HepG2 (cell line): ENCODE measurements around the gene GALNT12. TPM values are rescaled to one million over a fixed set of nuclear protein-coding genes. Genes with fewer than 3 reads are reported as not detected.

ENCODE experiments used
- ATAC-seq: fragments of 200-7000 bp; cut with Tn5 transposase; 3 replicates; pipeline ENCODE4 v1.9.1; 2020; ENCODE audit warnings: mild to moderate bottlenecking, moderate library complexity
- BruUV-seq: library from RNA; stranded (reverse); fragments of 400-500 nt; replicated peaks from 2 replicates; lab custom pipeline; 2021; lab: Mats Ljungman, UMichigan
- CTCF ChIA-PET: fragments of 300-600 bp; formaldehyde crosslinking; extraction: SDS; loops from one replicate; lab custom pipeline; 2021; ENCODE audit warnings: low total read pairs, inconsistent platforms, low intra/inter-chr PET ratio; lab: Yijun Ruan, JAX
- POLR2A ChIA-PET: fragments of 350-600 bp; sonication (Branson Sonifier 250); formaldehyde crosslinking; loops from one replicate; lab custom pipeline; 2020; ENCODE audit warnings: antibody characterized with exemption, inconsistent platforms; lab: Yijun Ruan, JAX
- DNase-seq: peaks from one replicate; pipeline ENCODE4 v3.0.0-alpha.2; 2015; ENCODE audit warnings: low spot score
- FAIRE-seq: peaks from 3 replicates; lab custom pipeline; 2011; peaks lifted over from hg19 to GRCh38; lab: Jason Lieb, UNC
- H2AFZ ChIP-seq: one replicate; pipeline ENCODE4 v1.6.1; 2011; ENCODE audit warnings: low read length, inconsistent platforms
- H3K27ac ChIP-seq: fragments of 300-600 bp; 3 replicates; pipeline ENCODE4 v1.8.0; 2011; ENCODE audit warnings: mixed run types, mild to moderate bottlenecking, mixed read lengths, low read length, inconsistent platforms; ENCODE audit not compliant: insufficient read depth; ENCODE audit errors: extremely low read length
- H3K27me3 ChIP-seq, 2 experiments: fragments of 200-600 bp in 1 of 2; 2 replicates in 1 of 2; 3 replicates in 1 of 2; pipeline versions ENCODE4 v1.6.0 to v1.8.0; 2011; ENCODE audit warnings: low read length in 2 of 2, mild to moderate bottlenecking in 2 of 2, moderate library complexity in 2 of 2, inconsistent platforms in 1 of 2; ENCODE audit not compliant: insufficient read depth in 2 of 2, control insufficient read depth in 1 of 2
- H3K36me3 ChIP-seq, 2 experiments: fragments of 200-600 bp in 1 of 2; replicated peaks in 1 of 2; 2 replicates in 1 of 2; 3 replicates in 1 of 2; pipeline versions ENCODE4 v1.5.1 to v1.8.0; 2011; ENCODE audit warnings: low read length in 2 of 2, inconsistent platforms in 1 of 2; ENCODE audit not compliant: insufficient read depth in 2 of 2, control insufficient read depth in 1 of 2
- H3K4me1 ChIP-seq: 2 replicates; pipeline ENCODE4 v1.5.1; 2012; ENCODE audit warnings: low read length, inconsistent platforms; ENCODE audit not compliant: insufficient read depth
- H3K4me2 ChIP-seq: 2 replicates; pipeline ENCODE4 v1.6.0; 2011; ENCODE audit warnings: low read depth, low read length, inconsistent platforms
- H3K4me3 ChIP-seq, 3 experiments: fragments of 200-600 bp in 1 of 3; sonication (generic), shearing (Covaris generic) in 1 of 3; replicated peaks in 1 of 3; 2 replicates each; pipeline ENCODE4 v1.5.1; 2011 to 2016; ENCODE audit warnings: low read length in 3 of 3, inconsistent platforms in 2 of 3, low read depth in 2 of 3, mild to moderate bottlenecking in 2 of 3, control low read depth in 1 of 3, mixed read lengths in 1 of 3; ENCODE audit not compliant: insufficient read depth in 1 of 3
- H3K79me2 ChIP-seq: one replicate; pipeline ENCODE4 v1.6.1; 2011; ENCODE audit warnings: low read length, inconsistent platforms; ENCODE audit not compliant: insufficient read depth
- H3K9ac ChIP-seq: 2 replicates; pipeline ENCODE4 v1.6.0; 2011; ENCODE audit warnings: mild to moderate bottlenecking, low read depth, low read length, inconsistent platforms; ENCODE audit not compliant: insufficient read depth
- H3K9me3 ChIP-seq: 2 replicates; pipeline ENCODE4 v1.5.1; 2012; ENCODE audit warnings: mild to moderate bottlenecking, low read length
- H4K20me1 ChIP-seq: 2 replicates; pipeline ENCODE4 v1.6.0; 2011; ENCODE audit warnings: inconsistent platforms, mild to moderate bottlenecking, low read length, moderate library complexity; ENCODE audit not compliant: insufficient read depth
- HHEX ChIP-seq: IDR thresholded peaks from 2 replicates; pipeline ENCODE4 v1.6.1; 2016; ENCODE audit warnings: control low read depth
- HMG20A ChIP-seq: IDR thresholded peaks from 2 replicates; pipeline ENCODE4 v1.6.1; 2016; ENCODE audit warnings: borderline replicate concordance
- KDM3A ChIP-seq: IDR thresholded peaks from 2 replicates; pipeline ENCODE4 v1.6.1; 2018; ENCODE audit warnings: low read depth, missing compliant biosample characterization
- RAD21 ChIP-seq: fragments of 450-650 bp; formaldehyde crosslinking; IDR thresholded peaks from 2 replicates; pipeline ENCODE4 v1.5.0; 2020; ENCODE audit warnings: mild to moderate bottlenecking
- RBM39 ChIP-seq: fragments of 200-400 bp; formaldehyde crosslinking; IDR thresholded peaks from one replicate; pipeline ENCODE4 v1.6.1; 2018; ENCODE audit warnings: antibody characterized with exemption, mild to moderate bottlenecking, low read depth, low read length; ENCODE audit not compliant: poor library complexity, severe bottlenecking
- ZFP36 ChIP-seq: fragments of 150-350 bp; IDR thresholded peaks from 2 replicates; pipeline ENCODE4 v1.6.1; 2018; ENCODE audit warnings: borderline replicate concordance, low read length, low read depth; ENCODE audit not compliant: partially characterized antibody
- ZNF235 ChIP-seq: sonication (generic); formaldehyde crosslinking; IDR thresholded peaks from 2 replicates; pipeline ENCODE4 v1.8.1; 2023; ENCODE audit warnings: mild to moderate bottlenecking, missing genetic modification reagents, borderline replicate concordance
- ZNF383 ChIP-seq: sonication (generic); formaldehyde crosslinking; IDR thresholded peaks from 2 replicates; pipeline ENCODE4 v1.4.0; 2020; ENCODE audit warnings: missing genetic modification reagents, mild to moderate bottlenecking, borderline replicate concordance
- ZNF572 ChIP-seq: sonication (generic); formaldehyde crosslinking; IDR thresholded peaks from 2 replicates; pipeline ENCODE4 v1.5.1; 2020; ENCODE audit warnings: mild to moderate bottlenecking, missing genetic modification reagents
- ZNF629 ChIP-seq: sonication (generic); formaldehyde crosslinking; conservative IDR thresholded peaks from 2 replicates; pipeline ENCODE4 v1.5.0; 2020; ENCODE audit warnings: missing genetic modification reagents
- ZNF788 ChIP-seq: sonication (generic); formaldehyde crosslinking; IDR thresholded peaks from 2 replicates; pipeline ENCODE4 v1.5.0; 2020; ENCODE audit warnings: mild to moderate bottlenecking, missing genetic modification reagents, borderline replicate concordance
- ZNF816 ChIP-seq: sonication (generic); formaldehyde crosslinking; IDR thresholded peaks from 2 replicates; pipeline ENCODE4 v1.8.0; 2022; ENCODE audit warnings: missing genetic modification reagents, mild to moderate bottlenecking, borderline replicate concordance
- WGBS: methylation state at CpG from one replicate; pipeline ENCODE4 v1.1.6; 2017; ENCODE audit warnings: low lambda C conversion rate; 5-methylcytosine and 5-hydroxymethylcytosine counted together
- in situ Hi-C: cut with HindIII; loops from 2 replicates; pipeline ENCODE4 v1.10.0; 2017; ENCODE audit warnings: low pct_unique_long_range_greater_than_20kb; ENCODE audit not compliant: extremely low pct_ligation_motif_present
- intact Hi-C: fragments of 100-400 bp; cut with micrococcal nuclease; formaldehyde crosslinking; loops from one replicate; pipeline ENCODE4 v1.10.0; 2022; ENCODE audit not compliant: unreplicated experiment
- polyA plus RNA-seq, 8 experiments: library from polyadenylated mRNA; depleted of rRNA in 3 of 8; stranded (reverse) in 7 of 8; unstranded in 1 of 8; fragments of >200 nt; fragmentation: Illumina TruSeq in 4 of 8; extraction: Trizol in 4 of 8; gene quantifications; 2 replicates each; pipeline versions ENCODE4 v1.2.1 to v1.2.3, GENCODE V29; 2011 to 2016; ENCODE audit warnings: low read depth in 4 of 8, missing spikeins in 1 of 8, mixed read lengths in 1 of 8; ENCODE audit not compliant: insufficient read depth in 1 of 8
- total RNA-seq, 5 experiments: library from RNA; depleted of rRNA; stranded (reverse); fragments of >200 nt; fragmentation: Illumina TruSeq; extraction: Trizol; gene quantifications; 2 replicates each; pipeline ENCODE4 v1.2.3, GENCODE V29; 2016; ENCODE audit warnings: low read depth in 1 of 5
- TF ChIP-seq, protein P1 (sequence below): sonication (generic); formaldehyde crosslinking; IDR thresholded peaks from 2 replicates; pipeline ENCODE4 v1.4.0; 2020; ENCODE audit warnings: missing genetic modification reagents
- TF ChIP-seq, protein P2 (sequence below): sonication (generic); formaldehyde crosslinking; IDR thresholded peaks from 2 replicates; pipeline ENCODE4 v1.4.0; 2020; ENCODE audit warnings: missing genetic modification reagents
- TF ChIP-seq, protein P3 (sequence below): sonication (generic); formaldehyde crosslinking; conservative IDR thresholded peaks from 2 replicates; pipeline ENCODE4 v1.8.1; 2023; ENCODE audit warnings: missing genetic modification reagents

GALNT12 gene
- total and polyA plus RNA-seq, 2 of the 13 experiments (the other 11 are each of a cell fraction or from before 2014, with no cell fraction given), result 0.07 TPM; not detected in 1

DNA sequence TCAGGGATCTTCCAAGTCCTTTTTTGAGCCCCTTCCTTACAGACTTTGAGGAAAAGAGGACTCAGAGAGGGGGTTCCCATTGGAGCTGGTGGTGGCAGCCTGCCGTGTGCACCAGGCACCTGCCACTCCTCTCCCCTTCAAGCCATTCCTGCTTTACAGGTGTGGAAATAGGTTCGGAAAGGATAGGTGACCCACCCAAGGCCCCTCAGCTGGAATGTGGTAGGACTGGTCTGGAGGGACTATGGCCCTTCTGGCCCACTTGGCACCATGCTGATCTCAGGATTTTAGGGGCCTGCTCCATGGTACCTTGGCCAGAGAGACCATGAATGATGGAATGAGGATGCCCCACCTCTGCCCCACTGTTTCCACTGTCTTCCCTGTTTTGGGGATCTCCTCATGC lies 1.4 kb downstream of the GALNT12 start:
- Histone ChIP-seq H3K27me3 (peaks cover 0 to 19% of the 10 kb centered on the region in 2 experiments; a peak in 1 of 5 replicates), H3K79me2 (no peaks in the 10 kb centered on the region), H3K4me2 (no peak overlapping the region), H3K9ac (no peak overlapping the region), H4K20me1 (no peaks in the 10 kb centered on the region), H3K27ac (no peak overlapping the region), H3K9me3 (no peaks in the 10 kb centered on the region), H3K36me3 (no peaks in the 10 kb centered on the region), H3K4me3 (no peak overlapping the region), H3K4me1 (no peaks in the 10 kb centered on the region), H2AFZ (no peak overlapping the region)
- no peak for DNase-seq
- CTCF ChIA-PET, result no interaction called here
- no peak for ATAC-seq
- POLR2A ChIA-PET, result no interaction called here
- no CpG with 5 or more reads among the region's 2 CpGs for WGBS
- TF ChIP-seq ZNF816 (CRISPR knock-in tag) (no peak), ZNF788 (CRISPR knock-in tag) (no peak), HMG20A (CRISPR knock-in tag) (no peak), RAD21 (no peak), RBM39 (no peak), ZNF383 (CRISPR knock-in tag) (no peak), ZFP36 (no peak), ZNF572 (CRISPR knock-in tag) (no peak), ZNF235 (CRISPR knock-in tag) (no peak), ZNF629 (no peak), KDM3A (no peak), HHEX (CRISPR knock-in tag) (no peak)
- TF ChIP-seq, protein P1, sequence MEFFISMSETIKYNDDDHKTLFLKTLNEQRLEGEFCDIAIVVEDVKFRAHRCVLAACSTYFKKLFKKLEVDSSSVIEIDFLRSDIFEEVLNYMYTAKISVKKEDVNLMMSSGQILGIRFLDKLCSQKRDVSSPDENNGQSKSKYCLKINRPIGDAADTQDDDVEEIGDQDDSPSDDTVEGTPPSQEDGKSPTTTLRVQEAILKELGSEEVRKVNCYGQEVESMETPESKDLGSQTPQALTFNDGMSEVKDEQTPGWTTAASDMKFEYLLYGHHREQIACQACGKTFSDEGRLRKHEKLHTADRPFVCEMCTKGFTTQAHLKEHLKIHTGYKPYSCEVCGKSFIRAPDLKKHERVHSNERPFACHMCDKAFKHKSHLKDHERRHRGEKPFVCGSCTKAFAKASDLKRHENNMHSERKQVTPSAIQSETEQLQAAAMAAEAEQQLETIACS (CRISPR knock-in tag), result no peak
- TF ChIP-seq, protein P2, sequence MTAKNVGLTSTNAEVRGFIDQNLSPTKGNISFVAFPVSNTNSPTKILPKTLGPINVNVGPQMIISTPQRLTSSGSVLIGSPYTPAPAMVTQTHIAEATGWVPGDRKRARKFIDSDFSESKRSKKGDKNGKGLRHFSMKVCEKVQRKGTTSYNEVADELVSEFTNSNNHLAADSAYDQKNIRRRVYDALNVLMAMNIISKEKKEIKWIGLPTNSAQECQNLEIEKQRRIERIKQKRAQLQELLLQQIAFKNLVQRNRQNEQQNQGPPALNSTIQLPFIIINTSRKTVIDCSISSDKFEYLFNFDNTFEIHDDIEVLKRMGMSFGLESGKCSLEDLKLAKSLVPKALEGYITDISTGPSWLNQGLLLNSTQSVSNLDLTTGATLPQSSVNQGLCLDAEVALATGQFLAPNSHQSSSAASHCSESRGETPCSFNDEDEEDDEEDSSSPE (CRISPR knock-in tag), result no peak
- TF ChIP-seq, protein P3, sequence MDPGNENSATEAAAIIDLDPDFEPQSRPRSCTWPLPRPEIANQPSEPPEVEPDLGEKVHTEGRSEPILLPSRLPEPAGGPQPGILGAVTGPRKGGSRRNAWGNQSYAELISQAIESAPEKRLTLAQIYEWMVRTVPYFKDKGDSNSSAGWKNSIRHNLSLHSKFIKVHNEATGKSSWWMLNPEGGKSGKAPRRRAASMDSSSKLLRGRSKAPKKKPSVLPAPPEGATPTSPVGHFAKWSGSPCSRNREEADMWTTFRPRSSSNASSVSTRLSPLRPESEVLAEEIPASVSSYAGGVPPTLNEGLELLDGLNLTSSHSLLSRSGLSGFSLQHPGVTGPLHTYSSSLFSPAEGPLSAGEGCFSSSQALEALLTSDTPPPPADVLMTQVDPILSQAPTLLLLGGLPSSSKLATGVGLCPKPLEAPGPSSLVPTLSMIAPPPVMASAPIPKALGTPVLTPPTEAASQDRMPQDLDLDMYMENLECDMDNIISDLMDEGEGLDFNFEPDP (CRISPR knock-in tag), result no peak
- no peak for FAIRE-seq
- no TSS peak for BruUV-seq
- intact Hi-C loops, result no loop called here
- in situ Hi-C loops, result no loop called here
